Measurements from ENCODE around the gene NDUFS8. TPM values are rescaled to one million over a fixed set of nuclear protein-coding genes. Genes with fewer than 3 reads are reported as not detected.
A peak's percentile ranks its signal among the peaks of the same experiment; 100 is the strongest.

Gene NDUFS8
- total RNA-seq, 2 experiments from 2014 or later = 70.5 to 72.5 TPM

- Histone ChIP-seq H3K9me3 (ENCODE audit: control insufficient read depth in 1 of 2, insufficient read depth in 1 of 2, low read length in 2 of 2) (no peaks in the 10 kb centered on the region), H3K27me3 (ENCODE audit: control insufficient read depth in 1 of 2, insufficient read depth in 2 of 2, low read length in 2 of 2) (no peaks in the 10 kb centered on the region), H3K4me3 (ENCODE audit: low read length) (peak overlapping the region; percentile 53), H3K36me3 (ENCODE audit: insufficient read depth, low read length) (no peaks in the 10 kb centered on the region), H3K4me1 (ENCODE audit: insufficient read depth, low read length) (peaks cover 25% of the 10 kb centered on the region), H3K27ac (ENCODE audit: low read depth in 1 of 2, low read length in 2 of 2) (peak overlapping the region in 1 of 2 donors; percentile 15)
- DNase-seq = no peak
- Mint-ChIP-seq H3K27ac (peak overlapping the region; percentile 69), H3K9me3 (no peaks in the 10 kb centered on the region), H3K4me3 (peak overlapping the region; percentile 90), H3K36me3 (ENCODE audit: low read depth) (no peaks in the 10 kb centered on the region), H3K4me1 (ENCODE audit: low read depth) (peaks cover 31% of the 10 kb centered on the region), H3K27me3 (peaks cover 7% of the 10 kb centered on the region)
- ATAC-seq (ENCODE audit: poor library complexity) = no peak
- intact Hi-C loops (cut with DNase I, micrococcal nuclease) = loop anchor here (5.0 to 10.0 kb wide), 2 partner anchors 200 to 203 kb away; no protein-coding TSS in a partner anchor
- ChIA-PET POLR2A (interaction anchor here (1.2 kb wide), 1 partner anchor 34 kb away, joined by 3 read pairs; the partner anchor contains the start of gene TCIRG1), CTCF (no interaction called here)
- TF ChIP-seq CTCF (IDR thresholded peaks at IDR 0.05) = no peak
Measured at GRCh38 chr11:68004551-68005335, 25.7 kb upstream of the NDUFS8 start.

- intact Hi-C loops (cut with DNase I, micrococcal nuclease) = loop anchor here (5.0 to 10.0 kb wide), 2 partner anchors 198 to 201 kb away; no protein-coding TSS in a partner anchor
- DNase-seq = no peak
Measured at GRCh38 chr11:68006606-68007166, 23.8 kb upstream of the NDUFS8 start.

More at GRCh38 chr11:68006606-68007166, 23.8 kb upstream of the NDUFS8 start:
- H3K9me3 Mint-ChIP-seq = no peaks in the 10 kb centered on the region
- peaks cover 24% of the 10 kb centered on the region for H3K4me1 ChIP-seq (ENCODE audit: insufficient read depth, low read length)
- H3K4me3 ChIP-seq (ENCODE audit: low read length) = no peak overlapping the region
- H3K36me3 ChIP-seq (ENCODE audit: insufficient read depth, low read length) = no peaks in the 10 kb centered on the region
- no peaks in the 10 kb centered on the region for H3K9me3 ChIP-seq (ENCODE audit: control insufficient read depth in 1 of 2, insufficient read depth in 1 of 2, low read length in 2 of 2)
- peaks cover 7% of the 10 kb centered on the region for H3K27me3 Mint-ChIP-seq
- H3K27me3 ChIP-seq (ENCODE audit: control insufficient read depth in 1 of 2, insufficient read depth in 2 of 2, low read length in 2 of 2) = no peaks in the 10 kb centered on the region
- H3K4me3 Mint-ChIP-seq = no peak overlapping the region
- CTCF ChIA-PET = no interaction called here
- no peak overlapping the region for H3K27ac Mint-ChIP-seq
- no peaks in the 10 kb centered on the region for H3K36me3 Mint-ChIP-seq (ENCODE audit: low read depth)
- ATAC-seq (ENCODE audit: poor library complexity) = no peak
- no peak for TF ChIP-seq CTCF (IDR thresholded peaks at IDR 0.05)
- peaks cover 31% of the 10 kb centered on the region for H3K4me1 Mint-ChIP-seq (ENCODE audit: low read depth)
- H3K27ac ChIP-seq (ENCODE audit: low read depth in 1 of 2, low read length in 2 of 2) = no peak overlapping the region
- POLR2A ChIA-PET = no interaction called here

Measured in CD4-positive, alpha-beta T cell (primary cell).